Hematopoietic multipotent progenitor cell treated with erythropoietin and hydrocortisone succinate and interleukin-3 and kit ligand, for 6 days (in vitro differentiated cells): ENCODE measurements around the gene HELQ.
"Not testable (repeated sequence)": the region's sequence is repeated elsewhere in the genome, so short reads cannot be mapped to it uniquely, and the experiment has no call there.

ENCODE experiments used
- DNase-seq: peaks from one replicate; pipeline ENCODE4 v3.0.0-alpha.2; 2015

Gene HELQ

GRCh38 chr4:83438719-83439118 is 16.9 kb downstream of the HELQ start:
- no peak for DNase-seq

- DNase-seq: no peak
These were observed 18.9 kb downstream of the HELQ start for GRCh38 chr4:83436680-83437079.

- no peak for DNase-seq
These were observed 24.4 kb downstream of the HELQ start for GRCh38 chr4:83431200-83431599.

- DNase-seq: no peak
These were observed 37.4 kb downstream of the HELQ start for GRCh38 chr4:83418211-83418610.

- DNase-seq: no peak
These were observed 38.1 kb downstream of the HELQ start for GRCh38 chr4:83417566-83417965.

- no peak for DNase-seq
These were observed 41.9 kb downstream of the HELQ start for GRCh38 chr4:83413676-83414075.

GRCh38 chr4:83408908-83409307 is 46.7 kb downstream of the HELQ start:
- DNase-seq: no peak

GRCh38 chr4:83405844-83406816 is 49.5 kb downstream of the HELQ start:
- no peak for DNase-seq

- DNase-seq: not testable (repeated sequence)
These were observed 57.5 kb downstream of the HELQ start for GRCh38 chr4:83398158-83398557.

- no peak for DNase-seq
These were observed 61.7 kb downstream of the HELQ start for GRCh38 chr4:83393908-83394307.

- no peak for DNase-seq
These were observed 63.1 kb downstream of the HELQ start for GRCh38 chr4:83392562-83392961.

- no peak for DNase-seq
These were observed 64.7 kb downstream of the HELQ start for GRCh38 chr4:83390944-83391343.

- DNase-seq: no peak
These were observed 65.7 kb downstream of the HELQ start for GRCh38 chr4:83389756-83390505.

GRCh38 chr4:83389037-83389720 is 66.4 kb downstream of the HELQ start:
- no peak for DNase-seq

GRCh38 chr4:83388313-83388676 is 67.3 kb downstream of the HELQ start:
- peak; percentile 46 for DNase-seq

- DNase-seq: no peak
These were observed 67.9 kb downstream of the HELQ start for GRCh38 chr4:83387476-83388312.

- no peak for DNase-seq
These were observed 68.6 kb downstream of the HELQ start for GRCh38 chr4:83387012-83387411.

GRCh38 chr4:83382850-83383249 is 72.8 kb downstream of the HELQ start:
- no peak for DNase-seq

GRCh38 chr4:83381173-83381572 is 74.5 kb downstream of the HELQ start:
- no peak for DNase-seq

- peak; percentile 32 for DNase-seq
These were observed 77.2 kb downstream of the HELQ start for GRCh38 chr4:83378419-83378818.

- no peak for DNase-seq
These were observed 82.7 kb downstream of the HELQ start for GRCh38 chr4:83372931-83373330.

- DNase-seq: no peak
These were observed 83.7 kb downstream of the HELQ start for GRCh38 chr4:83371936-83372335.

GRCh38 chr4:83371235-83371634 is 84.4 kb downstream of the HELQ start:
- DNase-seq: no peak
